GM19438 (cell line): Measurements from ENCODE around the gene METAP1.
"Not testable (repeated sequence)": the region's sequence is repeated elsewhere in the genome, so short reads cannot be mapped to it uniquely, and the experiment has no call there.

Source experiments
- ATAC-seq: cut with Tn5 transposase; IDR thresholded peaks from one replicate; pipeline ENCODE4 v1.9.1; 2021; ENCODE audit warnings: low read depth; ENCODE audit not compliant: unreplicated experiment

Gene METAP1

DNA sequence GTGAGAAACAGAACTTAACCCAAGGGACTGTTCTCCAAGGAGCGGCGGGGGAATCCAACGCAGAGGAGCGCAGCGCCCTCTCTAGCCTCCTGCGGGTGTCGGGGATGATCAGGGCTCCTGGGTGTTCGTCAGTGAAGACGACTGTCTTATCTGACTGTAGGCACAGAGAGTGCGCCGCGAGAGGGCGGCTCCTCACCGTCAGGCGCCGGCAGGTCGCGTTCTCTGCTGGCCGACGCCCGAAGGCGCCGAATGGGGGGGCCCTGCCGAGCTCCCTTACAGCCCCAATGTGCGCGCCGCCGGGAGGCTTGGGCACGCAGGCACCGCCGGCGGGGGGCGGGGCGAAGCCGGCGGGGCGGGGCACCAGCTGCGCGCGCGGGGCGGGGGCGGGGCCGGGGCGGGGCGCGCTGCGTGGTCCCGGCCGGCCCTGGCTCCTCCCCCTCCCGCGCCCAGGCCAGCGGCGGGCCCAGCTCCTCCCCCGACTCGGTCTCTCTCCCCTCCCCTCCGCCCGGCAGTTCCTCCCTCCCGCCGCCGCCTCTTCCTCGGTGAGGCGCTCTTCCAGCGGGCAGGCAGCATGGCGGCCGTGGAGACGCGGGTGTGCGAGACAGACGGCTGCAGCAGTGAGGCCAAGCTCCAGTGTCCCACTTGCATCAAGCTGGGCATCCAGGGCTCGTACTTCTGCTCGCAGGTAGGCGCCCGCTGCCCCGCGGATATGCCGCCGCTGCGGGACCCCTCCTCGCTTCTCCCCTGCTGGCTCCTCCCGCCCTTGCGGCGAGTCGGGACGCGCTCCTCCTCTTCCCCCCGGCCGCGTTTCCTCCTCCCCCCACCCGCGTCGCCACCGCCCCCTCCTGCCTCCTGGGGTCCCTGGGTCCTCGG lies at the start of gene METAP1:
TSS of gene METAP1 (plus strand) at position 539 of the 873 bp plus-strand sequence. CDS start at position 572, 33 bp downstream.
- ATAC-seq = peak; percentile 91

- ATAC-seq = no peak
Observed at GRCh38 chr4:98946359-98946758, 49.2 kb upstream of the METAP1 start.

DNA sequence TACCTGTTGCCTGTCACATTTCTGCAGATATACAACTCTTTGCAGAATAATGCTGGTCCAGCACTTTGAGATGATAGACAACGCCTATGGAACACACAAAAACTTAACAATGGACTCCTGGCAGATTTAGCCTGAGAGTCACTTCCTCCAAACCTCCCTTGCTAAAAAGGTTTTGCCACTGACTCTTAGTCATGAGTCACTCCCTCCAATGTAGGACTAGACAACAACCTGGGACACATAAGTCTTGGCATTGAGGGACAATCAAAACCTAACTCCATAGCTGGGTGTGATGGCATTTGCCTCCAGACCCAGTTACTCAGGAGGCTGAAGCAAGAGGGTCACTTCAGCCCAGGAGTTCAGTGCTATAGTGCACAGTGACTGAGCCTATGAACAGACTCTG lies 44.6 kb upstream of the METAP1 start:
- no peak for ATAC-seq

DNA sequence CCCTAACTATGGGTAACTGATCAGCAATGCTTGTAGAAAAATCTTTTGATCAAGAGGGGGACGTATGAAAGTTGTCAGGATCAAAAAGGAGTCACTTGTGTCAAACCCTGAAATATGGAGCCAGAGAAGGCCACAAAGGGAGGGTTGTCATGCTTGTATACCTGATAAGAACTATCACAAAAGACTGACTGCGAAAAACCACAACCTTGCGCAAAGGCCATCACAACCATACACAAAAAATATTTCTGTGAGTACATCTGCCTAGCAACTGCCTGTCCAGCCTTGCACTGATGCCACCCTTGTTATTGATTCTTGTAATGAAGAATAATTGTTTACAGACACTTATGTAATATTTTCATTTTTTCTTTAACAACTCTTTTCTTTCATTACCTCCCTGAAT lies 43.8 kb upstream of the METAP1 start:
- ATAC-seq = no peak

GRCh38 chr4:98955229-98955628 lies 40.3 kb upstream of the METAP1 start:
- ATAC-seq = no peak

DNA sequence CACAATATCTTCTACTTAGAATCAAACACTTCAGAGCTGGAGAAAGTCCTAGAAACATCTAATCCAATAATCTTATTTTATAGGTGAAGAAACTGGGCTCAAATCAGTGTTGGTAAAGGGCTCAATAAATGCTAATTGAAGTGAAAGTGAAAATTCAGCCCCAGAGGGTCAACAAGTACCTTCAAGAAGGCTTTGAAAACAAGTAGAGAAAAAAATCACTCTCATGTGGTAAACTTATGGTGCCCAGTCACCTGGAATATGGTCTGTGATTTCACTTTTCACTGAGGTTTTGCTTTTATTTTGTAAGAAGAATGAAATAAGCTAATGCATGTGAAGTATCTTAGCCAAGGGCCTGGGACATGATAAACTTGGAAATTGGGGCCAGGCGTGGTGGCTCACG lies 37.5 kb upstream of the METAP1 start:
- ATAC-seq = no peak

DNA sequence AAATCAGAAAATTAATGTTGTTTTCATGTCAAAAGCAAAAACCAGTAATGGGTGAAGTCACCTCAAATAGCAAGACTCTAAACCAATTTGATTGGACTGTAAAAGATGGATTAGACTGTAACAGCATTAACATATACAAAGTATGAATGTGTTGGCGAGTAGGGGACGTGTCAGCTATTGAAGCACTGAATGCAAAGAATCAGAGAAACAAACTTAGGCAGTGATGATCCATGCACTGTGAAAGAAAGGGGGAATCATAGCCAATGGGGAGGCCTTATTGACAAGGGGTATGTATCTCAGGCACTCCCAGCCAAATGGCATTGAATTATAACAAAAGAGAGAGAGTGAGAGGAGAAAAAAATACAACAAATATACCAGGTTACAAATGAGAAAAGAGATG lies 36.1 kb upstream of the METAP1 start:
- ATAC-seq = no peak

DNA sequence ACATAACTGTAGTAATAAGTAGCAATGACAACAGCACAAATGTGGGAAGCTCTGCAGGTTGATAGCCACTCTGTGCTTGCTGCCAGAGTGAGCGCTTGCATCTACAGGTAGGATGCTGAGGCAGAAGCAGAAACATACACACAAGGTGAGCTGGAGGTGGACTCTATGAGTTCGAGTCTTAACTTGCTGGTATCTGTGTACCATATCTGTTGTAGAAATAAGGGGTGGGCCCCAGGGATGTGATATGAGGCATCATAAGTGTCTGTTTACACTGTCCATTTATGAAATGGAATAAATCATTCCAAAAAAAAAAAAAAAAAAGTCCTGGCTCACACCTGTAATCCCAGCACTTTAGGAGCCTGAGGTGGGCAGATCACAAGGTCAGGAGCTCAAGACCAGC lies 33.8 kb upstream of the METAP1 start:
- no peak for ATAC-seq

DNA sequence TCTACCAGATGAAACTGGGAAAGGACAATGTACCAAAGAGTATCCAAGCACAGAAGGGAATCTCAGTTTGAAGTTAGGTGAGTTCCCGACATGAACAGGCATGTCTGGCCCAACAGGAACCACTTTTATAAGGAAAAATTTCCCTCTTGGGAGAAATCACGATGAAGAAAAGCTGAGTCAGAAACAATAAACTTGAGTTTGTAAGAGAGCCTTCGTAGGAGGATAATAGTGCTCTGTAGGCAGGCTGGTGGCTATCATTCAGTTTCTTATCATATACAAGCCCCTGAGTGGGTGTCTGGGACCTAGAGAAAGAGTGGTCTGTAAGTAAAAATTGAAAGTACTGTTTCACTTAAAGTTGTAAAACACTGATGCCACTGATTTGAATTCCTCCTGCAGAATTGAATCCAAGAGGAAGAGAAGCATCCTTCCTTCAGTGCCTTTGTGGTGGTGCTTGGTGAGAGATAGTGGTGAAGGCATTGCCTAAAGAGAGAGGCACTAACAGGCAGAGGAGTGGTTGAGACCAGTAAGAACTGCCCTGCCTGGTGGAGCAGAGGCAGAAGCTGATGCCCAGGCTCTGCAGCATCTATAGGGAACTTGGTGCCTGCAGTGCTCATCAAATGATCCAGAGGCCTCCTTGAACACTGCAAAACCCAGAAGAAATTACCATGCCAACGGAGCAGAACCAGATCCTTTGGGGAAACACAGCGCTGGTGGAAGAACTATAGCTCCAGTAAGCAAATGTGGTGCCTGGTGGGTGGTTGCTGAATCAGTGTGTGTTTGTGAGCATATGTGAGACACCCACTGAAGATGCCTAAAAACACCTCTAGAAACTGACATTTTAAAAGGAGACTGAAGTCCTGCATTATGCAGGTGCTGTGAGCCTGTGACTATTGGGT lies 31.7 kb upstream of the METAP1 start:
- ATAC-seq = no peak

GRCh38 chr4:98966926-98967325 lies 28.6 kb upstream of the METAP1 start:
- ATAC-seq = no peak

DNA sequence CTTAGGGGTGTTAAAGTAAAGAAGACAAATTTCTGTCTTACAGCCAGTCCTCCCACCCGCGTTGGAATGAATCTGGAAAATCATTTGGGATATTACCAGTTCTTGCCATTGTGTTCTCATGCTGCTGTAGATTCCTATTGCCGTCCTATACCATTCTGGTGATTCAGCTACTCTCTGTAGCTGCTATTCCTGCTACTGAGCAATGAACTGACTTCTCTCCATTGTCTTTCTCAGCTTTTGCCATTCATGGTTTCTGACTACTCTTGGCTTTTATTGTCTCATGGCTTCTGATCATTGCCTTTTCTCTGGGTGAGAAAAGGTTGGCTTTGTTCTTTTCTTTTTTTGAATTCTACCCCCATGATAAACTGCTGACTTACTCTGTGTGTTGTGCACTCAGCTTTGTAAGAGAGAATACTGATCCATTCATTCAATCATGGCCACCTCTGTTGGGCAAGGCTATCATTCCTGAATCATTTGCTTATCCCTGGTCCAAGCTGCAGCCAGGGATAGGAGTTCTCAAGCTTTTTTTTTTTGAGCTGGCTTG lies 27.7 kb upstream of the METAP1 start:
- no peak for ATAC-seq

GRCh38 chr4:98969878-98970785 lies 25.4 kb upstream of the METAP1 start:
- ATAC-seq = no peak

DNA sequence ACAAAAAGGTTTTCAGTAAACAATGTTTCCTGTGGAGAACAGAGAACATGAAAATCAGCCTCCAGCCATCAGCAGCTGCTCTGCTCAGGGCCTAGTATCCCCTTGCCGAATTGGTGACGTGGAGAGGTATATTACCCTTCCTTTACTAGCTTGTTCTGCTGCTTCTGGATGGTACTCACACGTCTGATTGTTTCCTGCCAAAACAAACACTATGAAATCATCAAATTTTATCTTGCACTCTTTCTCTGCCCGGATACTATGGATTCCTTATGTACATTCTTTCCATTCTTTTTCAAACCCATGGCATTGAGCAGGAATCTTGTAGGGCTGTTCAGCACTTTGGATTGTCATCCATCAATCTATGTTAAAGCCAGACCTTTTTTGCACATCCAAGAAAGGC lies 18.8 kb upstream of the METAP1 start:
- no peak for ATAC-seq

DNA sequence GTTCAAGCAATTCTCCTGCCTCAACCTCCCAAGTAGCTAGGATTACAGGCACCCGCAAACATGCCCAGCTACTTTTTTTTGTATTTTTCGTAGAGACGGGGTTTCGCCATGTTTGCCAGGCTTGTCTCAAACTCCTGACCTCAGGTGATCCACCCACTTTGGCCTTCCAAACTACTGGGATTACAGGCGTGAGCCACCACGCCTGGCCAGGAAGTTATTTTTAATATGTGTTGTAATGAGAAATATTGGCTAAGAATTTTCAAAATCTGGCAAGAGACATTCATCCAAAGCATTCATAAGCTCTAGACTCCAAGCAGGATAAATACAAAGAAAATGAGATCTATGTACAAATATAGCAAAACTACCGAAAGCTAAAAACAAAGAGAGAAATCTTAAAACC lies 18.0 kb upstream of the METAP1 start:
- ATAC-seq = no peak

DNA sequence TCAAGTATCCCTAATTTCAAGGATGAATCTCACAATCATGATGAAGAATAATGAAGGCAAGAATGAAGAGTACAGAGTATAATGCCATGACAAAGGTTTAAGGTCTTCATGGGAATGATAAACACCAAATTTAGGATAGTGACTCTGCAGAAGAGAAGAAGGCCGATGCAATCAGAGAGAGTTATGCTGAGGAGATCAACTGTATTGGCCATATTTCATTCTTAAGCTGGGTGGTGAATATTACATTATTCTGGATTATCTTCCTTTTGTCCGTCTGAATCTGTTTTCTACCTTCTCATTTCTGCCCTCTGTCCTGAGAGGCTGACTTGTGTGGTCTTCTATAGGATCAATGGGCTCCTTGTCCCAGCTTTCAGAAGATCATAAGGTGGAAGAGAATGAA lies 7.8 kb upstream of the METAP1 start:
- no peak for ATAC-seq

- not testable (repeated sequence) for ATAC-seq
Observed at GRCh38 chr4:98992835-98993234, 2.7 kb upstream of the METAP1 start.

DNA sequence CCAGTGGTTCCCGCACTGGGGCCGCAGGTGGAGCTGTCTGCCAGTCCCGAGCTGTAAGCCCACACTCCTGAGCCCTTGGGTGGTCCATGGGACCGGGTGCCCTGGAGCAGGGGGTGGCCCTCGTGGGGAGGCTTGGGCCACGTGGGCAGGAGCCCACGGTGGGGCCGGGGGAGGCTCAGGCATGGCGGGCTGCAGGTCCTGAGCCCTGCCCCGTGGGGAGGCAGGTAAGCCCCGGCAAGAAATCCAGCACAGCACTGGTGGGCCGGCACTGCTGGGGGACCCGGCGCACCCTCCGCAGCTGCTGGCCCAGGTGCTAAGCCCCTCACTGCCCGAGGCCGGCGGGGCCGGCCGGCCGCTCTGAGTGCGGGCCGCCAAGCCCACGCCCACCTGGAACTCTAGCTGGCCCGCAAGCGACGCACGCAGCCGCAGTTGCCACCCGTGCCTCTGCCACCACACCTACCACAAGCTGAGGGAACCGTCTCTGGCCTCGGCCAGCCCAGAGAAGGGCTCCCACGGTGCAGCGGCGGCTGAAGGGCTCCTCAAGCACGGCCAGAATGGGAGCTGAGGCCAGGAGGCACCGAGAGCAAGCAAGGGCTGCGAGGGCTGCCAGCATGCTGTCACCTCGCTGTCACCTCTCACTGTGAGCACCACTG lies 2.0 kb upstream of the METAP1 start:
- ATAC-seq = no peak

DNA sequence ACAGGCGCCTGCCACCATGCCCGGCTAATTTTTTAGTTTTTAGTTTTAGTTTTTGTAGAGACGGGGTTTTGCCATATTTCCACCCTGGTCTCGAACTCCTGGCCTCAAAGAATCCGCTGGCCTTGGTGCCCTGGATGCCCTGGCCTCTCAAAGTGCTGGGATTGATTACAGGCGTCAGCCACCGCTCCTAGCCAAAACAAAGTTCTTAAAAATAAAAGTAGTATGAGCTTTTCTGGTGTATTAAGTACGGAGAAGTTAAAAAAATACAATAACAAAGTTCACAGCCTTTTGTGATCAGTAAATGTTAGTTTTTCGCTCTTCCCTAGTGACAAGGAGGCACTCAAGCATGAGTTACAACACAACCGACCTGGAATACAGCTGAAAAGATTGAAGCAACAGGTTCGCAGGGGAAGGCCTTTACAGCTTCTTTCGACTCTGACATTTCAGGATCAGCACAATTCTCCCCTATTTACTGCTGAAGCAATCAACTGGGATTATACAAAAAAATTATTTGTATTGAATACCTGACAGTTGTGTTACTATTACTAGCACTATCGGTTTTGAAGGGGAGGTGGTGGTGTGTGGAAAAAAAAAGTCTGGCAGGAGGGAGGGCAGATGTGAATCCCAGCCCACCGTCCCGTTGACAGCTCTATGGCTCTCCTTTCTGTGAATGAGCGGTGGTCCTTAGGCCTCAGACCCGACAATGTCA lies 893 bp upstream of the METAP1 start:
- no peak for ATAC-seq
